Measurements from ENCODE around the gene IFFO2. TPM values are rescaled to one million over a fixed set of nuclear protein-coding genes. Genes with fewer than 3 reads are reported as not detected.

The IFFO2 gene
- total and polyA plus RNA-seq, 2 of the 13 experiments (the other 11 are each of a cell fraction or from before 2014, with no cell fraction given): 7.3 to 16.7 TPM

DNA sequence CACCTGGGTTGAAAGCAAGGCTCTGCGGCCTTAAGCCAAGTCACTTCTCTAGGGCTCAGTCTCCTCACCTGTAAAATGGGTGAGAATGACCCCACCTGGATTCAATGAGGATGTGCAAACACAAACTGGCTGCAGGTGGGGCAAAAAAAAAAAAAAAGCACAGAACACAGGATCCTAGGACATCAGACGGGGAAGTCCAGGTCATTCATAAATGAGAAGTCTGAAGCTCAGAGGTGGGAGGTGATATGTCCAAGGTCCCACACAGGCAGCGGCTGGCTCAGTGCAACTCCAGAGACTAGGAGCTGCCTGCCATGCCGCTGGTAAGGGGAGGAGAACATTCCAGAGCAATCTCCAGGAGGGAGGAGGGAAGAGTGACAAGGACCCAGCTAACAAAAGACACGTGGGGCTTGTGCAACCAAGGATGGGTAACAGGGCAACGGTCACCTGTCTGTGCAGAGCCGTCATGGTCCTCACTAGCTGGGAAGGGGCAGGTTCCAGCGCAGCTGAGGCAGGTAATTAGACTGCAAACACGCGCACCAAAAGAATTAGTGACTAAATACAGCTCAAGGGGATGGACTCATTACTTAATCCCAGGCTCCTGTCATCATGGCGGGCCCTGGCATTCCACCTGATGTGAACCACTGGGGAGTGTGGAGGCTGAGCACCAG, 19.5 kb downstream of the IFFO2 start (continued):
- TF ChIP-seq ZNF670 (CRISPR knock-in tag; IDR thresholded peaks at IDR 0.05; ENCODE audit: borderline replicate concordance): no peak
- TF ChIP-seq PLRG1 (conservative IDR thresholded peaks at IDR 0.05): no peak
- TF ChIP-seq KDM2A (CRISPR knock-in tag; IDR thresholded peaks at IDR 0.05; ENCODE audit: borderline replicate concordance, low read depth): peak; percentile 36; the same call in 1 of the 2 replicates
- TF ChIP-seq HES4 (CRISPR knock-in tag; IDR thresholded peaks at IDR 0.05; ENCODE audit: borderline replicate concordance): peak; percentile 87; the same call in 1 of the 2 replicates
- TF ChIP-seq ZNF441 (CRISPR knock-in tag; IDR thresholded peaks at IDR 0.05; ENCODE audit: borderline replicate concordance): 0 out of 2 replicates have a peak, but pooled peaks have one; percentile 26
- no peak for TF ChIP-seq HNRNPH1 (optimal IDR thresholded peaks at IDR 0.05; ENCODE audit: low read depth, low read length)
- TF ChIP-seq, protein P1, sequence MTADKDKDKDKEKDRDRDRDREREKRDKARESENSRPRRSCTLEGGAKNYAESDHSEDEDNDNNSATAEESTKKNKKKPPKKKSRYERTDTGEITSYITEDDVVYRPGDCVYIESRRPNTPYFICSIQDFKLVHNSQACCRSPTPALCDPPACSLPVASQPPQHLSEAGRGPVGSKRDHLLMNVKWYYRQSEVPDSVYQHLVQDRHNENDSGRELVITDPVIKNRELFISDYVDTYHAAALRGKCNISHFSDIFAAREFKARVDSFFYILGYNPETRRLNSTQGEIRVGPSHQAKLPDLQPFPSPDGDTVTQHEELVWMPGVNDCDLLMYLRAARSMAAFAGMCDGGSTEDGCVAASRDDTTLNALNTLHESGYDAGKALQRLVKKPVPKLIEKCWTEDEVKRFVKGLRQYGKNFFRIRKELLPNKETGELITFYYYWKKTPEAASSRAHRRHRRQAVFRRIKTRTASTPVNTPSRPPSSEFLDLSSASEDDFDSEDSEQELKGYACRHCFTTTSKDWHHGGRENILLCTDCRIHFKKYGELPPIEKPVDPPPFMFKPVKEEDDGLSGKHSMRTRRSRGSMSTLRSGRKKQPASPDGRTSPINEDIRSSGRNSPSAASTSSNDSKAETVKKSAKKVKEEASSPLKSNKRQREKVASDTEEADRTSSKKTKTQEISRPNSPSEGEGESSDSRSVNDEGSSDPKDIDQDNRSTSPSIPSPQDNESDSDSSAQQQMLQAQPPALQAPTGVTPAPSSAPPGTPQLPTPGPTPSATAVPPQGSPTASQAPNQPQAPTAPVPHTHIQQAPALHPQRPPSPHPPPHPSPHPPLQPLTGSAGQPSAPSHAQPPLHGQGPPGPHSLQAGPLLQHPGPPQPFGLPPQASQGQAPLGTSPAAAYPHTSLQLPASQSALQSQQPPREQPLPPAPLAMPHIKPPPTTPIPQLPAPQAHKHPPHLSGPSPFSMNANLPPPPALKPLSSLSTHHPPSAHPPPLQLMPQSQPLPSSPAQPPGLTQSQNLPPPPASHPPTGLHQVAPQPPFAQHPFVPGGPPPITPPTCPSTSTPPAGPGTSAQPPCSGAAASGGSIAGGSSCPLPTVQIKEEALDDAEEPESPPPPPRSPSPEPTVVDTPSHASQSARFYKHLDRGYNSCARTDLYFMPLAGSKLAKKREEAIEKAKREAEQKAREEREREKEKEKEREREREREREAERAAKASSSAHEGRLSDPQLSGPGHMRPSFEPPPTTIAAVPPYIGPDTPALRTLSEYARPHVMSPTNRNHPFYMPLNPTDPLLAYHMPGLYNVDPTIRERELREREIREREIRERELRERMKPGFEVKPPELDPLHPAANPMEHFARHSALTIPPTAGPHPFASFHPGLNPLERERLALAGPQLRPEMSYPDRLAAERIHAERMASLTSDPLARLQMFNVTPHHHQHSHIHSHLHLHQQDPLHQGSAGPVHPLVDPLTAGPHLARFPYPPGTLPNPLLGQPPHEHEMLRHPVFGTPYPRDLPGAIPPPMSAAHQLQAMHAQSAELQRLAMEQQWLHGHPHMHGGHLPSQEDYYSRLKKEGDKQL (CRISPR knock-in tag; IDR thresholded peaks at IDR 0.05; ENCODE audit: low read depth): no peak
- TF ChIP-seq TRIM24 (CRISPR knock-in tag; IDR thresholded peaks at IDR 0.05): no peak
- peak; percentile 96 for TF ChIP-seq ZMYM3 (CRISPR knock-in tag; IDR thresholded peaks at IDR 0.05)
- TF ChIP-seq NRL (CRISPR knock-in tag; IDR thresholded peaks at IDR 0.05; ENCODE audit: borderline replicate concordance): no peak; the same call in 1 of the 2 replicates
- TF ChIP-seq ZFP37 (CRISPR knock-in tag; IDR thresholded peaks at IDR 0.05; ENCODE audit: borderline replicate concordance): peak; percentile 27; the same call in 1 of the 2 replicates
- TF ChIP-seq GLI4 (CRISPR knock-in tag; IDR thresholded peaks at IDR 0.05; ENCODE audit: borderline replicate concordance): no peak
- TF ChIP-seq CENPT (CRISPR knock-in tag; IDR thresholded peaks at IDR 0.05; ENCODE audit: low read depth): no peak
- no peak for TF ChIP-seq ZNF879 (CRISPR knock-in tag; IDR thresholded peaks at IDR 0.05)
- TF ChIP-seq, protein P2, sequence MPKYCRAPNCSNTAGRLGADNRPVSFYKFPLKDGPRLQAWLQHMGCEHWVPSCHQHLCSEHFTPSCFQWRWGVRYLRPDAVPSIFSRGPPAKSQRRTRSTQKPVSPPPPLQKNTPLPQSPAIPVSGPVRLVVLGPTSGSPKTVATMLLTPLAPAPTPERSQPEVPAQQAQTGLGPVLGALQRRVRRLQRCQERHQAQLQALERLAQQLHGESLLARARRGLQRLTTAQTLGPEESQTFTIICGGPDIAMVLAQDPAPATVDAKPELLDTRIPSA (CRISPR knock-in tag; IDR thresholded peaks at IDR 0.05; ENCODE audit: borderline replicate concordance): no peak
- TF ChIP-seq NKX3-1 (CRISPR knock-in tag; IDR thresholded peaks at IDR 0.05): no peak
- TF ChIP-seq, protein P3, sequence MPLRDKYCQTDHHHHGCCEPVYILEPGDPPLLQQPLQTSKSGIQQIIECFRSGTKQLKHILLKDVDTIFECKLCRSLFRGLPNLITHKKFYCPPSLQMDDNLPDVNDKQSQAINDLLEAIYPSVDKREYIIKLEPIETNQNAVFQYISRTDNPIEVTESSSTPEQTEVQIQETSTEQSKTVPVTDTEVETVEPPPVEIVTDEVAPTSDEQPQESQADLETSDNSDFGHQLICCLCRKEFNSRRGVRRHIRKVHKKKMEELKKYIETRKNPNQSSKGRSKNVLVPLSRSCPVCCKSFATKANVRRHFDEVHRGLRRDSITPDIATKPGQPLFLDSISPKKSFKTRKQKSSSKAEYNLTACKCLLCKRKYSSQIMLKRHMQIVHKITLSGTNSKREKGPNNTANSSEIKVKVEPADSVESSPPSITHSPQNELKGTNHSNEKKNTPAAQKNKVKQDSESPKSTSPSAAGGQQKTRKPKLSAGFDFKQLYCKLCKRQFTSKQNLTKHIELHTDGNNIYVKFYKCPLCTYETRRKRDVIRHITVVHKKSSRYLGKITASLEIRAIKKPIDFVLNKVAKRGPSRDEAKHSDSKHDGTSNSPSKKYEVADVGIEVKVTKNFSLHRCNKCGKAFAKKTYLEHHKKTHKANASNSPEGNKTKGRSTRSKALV (CRISPR knock-in tag; IDR thresholded peaks at IDR 0.05): no peak
- TF ChIP-seq BCL6 (CRISPR knock-in tag; IDR thresholded peaks at IDR 0.05): 0 out of 2 replicates have a peak, but pooled peaks have one; percentile 30
- peak; percentile 76; the same call in 1 of the 2 replicates for TF ChIP-seq ZNF292 (CRISPR knock-in tag; IDR thresholded peaks at IDR 0.05; ENCODE audit: borderline replicate concordance, low read depth)
- TF ChIP-seq SRSF4 (IDR thresholded peaks at IDR 0.05; ENCODE audit: low read depth, low read length, poor library complexity, severe bottlenecking): no peak
- no peak for TF ChIP-seq ZNF841 (CRISPR knock-in tag; IDR thresholded peaks at IDR 0.05; ENCODE audit: borderline replicate concordance)
- no peak for TF ChIP-seq GTF3A (CRISPR knock-in tag; conservative IDR thresholded peaks at IDR 0.05)
